ENCODE data around the gene ULK2. TPM values are rescaled to one million over a fixed set of nuclear protein-coding genes. Genes with fewer than 3 reads are reported as not detected.
A peak's percentile ranks its signal among the peaks of the same experiment; 100 is the strongest.

ULK2 gene
- total RNA-seq, 3 donors from 2014 or later (not counting 1 experiment from before 2014, with no cell fraction given) = 13.7 to 20.6 (median 19.2) TPM

GRCh38 chr17:19744492-19744891, 123.2 kb downstream of the ULK2 start:
- 5% methylated on average over 24 of the region's 26 CpGs for WGBS (ENCODE audit: insufficient coverage)
- DNase-seq = peak; percentile 22 to 23
- Mint-ChIP-seq H3K4me1 (peaks cover 0 to 12% of the 10 kb centered on the region in 2 donors), H3K9me3 (no peaks in the 10 kb centered on the region), H3K4me3 (peak overlapping the region; percentile 84), H3K36me3 (no peaks in the 10 kb centered on the region), H3K27me3 (ENCODE audit: low read depth in 2 of 2) (no peaks in the 10 kb centered on the region), H3K27ac (peak overlapping the region in 1 of 2 donors; percentile 36)
- Histone ChIP-seq H3K4me3 (ENCODE audit: low read length) (peak overlapping the region; percentile 19), H3K4me1 (ENCODE audit: control insufficient read depth, insufficient read depth, low read length) (peaks cover 11% of the 10 kb centered on the region), H3K27ac (ENCODE audit: low read length) (no peak overlapping the region), H3K36me3 (ENCODE audit: control insufficient read depth, insufficient read depth, low read length) (no peaks in the 10 kb centered on the region), H3K27me3 (ENCODE audit: control insufficient read depth, insufficient read depth, low read length) (no peaks in the 10 kb centered on the region), H3K9me3 (ENCODE audit: control insufficient read depth, insufficient read depth, low read length) (no peaks in the 10 kb centered on the region)
- no peak for TF ChIP-seq CTCF (IDR thresholded peaks at IDR 0.05)
- intact Hi-C loops (cut with micrococcal nuclease) = no loop called here
- peak; percentile 4 to 52 (median 39) for ATAC-seq

- no peaks in the 10 kb centered on the region for H3K36me3 ChIP-seq (ENCODE audit: control insufficient read depth, insufficient read depth, low read length)
- H3K9me3 Mint-ChIP-seq = no peaks in the 10 kb centered on the region
- DNase-seq = no peak
- H3K36me3 Mint-ChIP-seq = no peaks in the 10 kb centered on the region
- ATAC-seq = no peak
- no peaks in the 10 kb centered on the region for H3K9me3 ChIP-seq (ENCODE audit: control insufficient read depth, insufficient read depth, low read length)
- H3K27ac ChIP-seq (ENCODE audit: low read length) = no peak overlapping the region
- H3K4me1 Mint-ChIP-seq = peaks cover 0 to 12% of the 10 kb centered on the region in 2 donors
- 97% methylated on average over 34 of the region's 34 CpGs for WGBS (ENCODE audit: insufficient coverage)
- TF ChIP-seq CTCF (IDR thresholded peaks at IDR 0.05) = no peak
- H3K27me3 ChIP-seq (ENCODE audit: control insufficient read depth, insufficient read depth, low read length) = no peaks in the 10 kb centered on the region
- H3K4me3 Mint-ChIP-seq = peak overlapping the region; percentile 52
- intact Hi-C loops (cut with micrococcal nuclease) = no loop called here
- H3K4me3 ChIP-seq (ENCODE audit: low read length) = no peak overlapping the region
- peaks cover 11% of the 10 kb centered on the region for H3K4me1 ChIP-seq (ENCODE audit: control insufficient read depth, insufficient read depth, low read length)
- H3K27ac Mint-ChIP-seq = no peak overlapping the region
- H3K27me3 Mint-ChIP-seq (ENCODE audit: low read depth in 2 of 2) = no peaks in the 10 kb centered on the region
These were observed 124.3 kb downstream of the ULK2 start for GRCh38 chr17:19743101-19744100.

- Histone ChIP-seq H3K27me3 (ENCODE audit: control insufficient read depth, insufficient read depth, low read length) (no peaks in the 10 kb centered on the region), H3K27ac (ENCODE audit: low read length) (no peak overlapping the region), H3K9me3 (ENCODE audit: control insufficient read depth, insufficient read depth, low read length) (no peaks in the 10 kb centered on the region), H3K4me1 (ENCODE audit: control insufficient read depth, insufficient read depth, low read length) (peaks cover 11% of the 10 kb centered on the region), H3K4me3 (ENCODE audit: low read length) (no peak overlapping the region), H3K36me3 (ENCODE audit: control insufficient read depth, insufficient read depth, low read length) (no peaks in the 10 kb centered on the region)
- intact Hi-C loops (cut with micrococcal nuclease) = no loop called here
- no peaks in the 10 kb centered on the region for H3K27me3 Mint-ChIP-seq (ENCODE audit: low read depth in 2 of 2)
- H3K4me3 Mint-ChIP-seq = peak overlapping the region; percentile 45
- DNase-seq = no peak
- no peak for ATAC-seq
- H3K36me3 Mint-ChIP-seq = no peaks in the 10 kb centered on the region
- no peak for TF ChIP-seq CTCF (IDR thresholded peaks at IDR 0.05)
- WGBS (ENCODE audit: insufficient coverage) = 93% methylated on average over 10 of the region's 10 CpGs
- no peak overlapping the region for H3K27ac Mint-ChIP-seq
- peaks cover 0 to 12% of the 10 kb centered on the region in 2 donors for H3K4me1 Mint-ChIP-seq
- no peaks in the 10 kb centered on the region for H3K9me3 Mint-ChIP-seq
These were observed 125.2 kb downstream of the ULK2 start for GRCh38 chr17:19742495-19742894.

Data from natural killer cell (primary cell).